Endothelial cell of umbilical vein (primary cell): ENCODE data around the gene PHEX. TPM values are rescaled to one million over a fixed set of nuclear protein-coding genes. Genes with fewer than 3 reads are reported as not detected.

Experiments
- BruUV-seq: library from RNA; stranded (reverse); fragments of 400-500 nt; replicated peaks from 2 replicates; lab custom pipeline; 2021; lab: Mats Ljungman, UMichigan
- CTCF ChIA-PET: fragments of 300-600, 350-600 bp; sonication (Branson Sonifier 250); formaldehyde crosslinking; loops from one replicate; lab custom pipeline; 2021; ENCODE audit warnings: antibody characterized with exemption, inconsistent platforms; lab: Charles Lee
- POLR2A ChIA-PET: fragments of 300-600, 350-600 bp; sonication (Branson Sonifier 250); formaldehyde crosslinking; loops from one replicate; lab custom pipeline; 2021; ENCODE audit warnings: antibody characterized with exemption, inconsistent platforms; lab: Charles Lee
- DNase-seq: peaks from one replicate; pipeline ENCODE4 v3.0.0-alpha.2; 2011; ENCODE audit warnings: low read depth, low spot score
- FAIRE-seq: peaks from 2 replicates; lab custom pipeline; 2011; peaks lifted over from hg19 to GRCh38; lab: Jason Lieb, UNC
- H2AFZ ChIP-seq: 2 replicates; pipeline ENCODE4 v1.6.0; 2012; ENCODE audit warnings: low read depth, low read length, control low read depth, inconsistent platforms
- H3K27ac ChIP-seq: 2 replicates; pipeline ENCODE4 v1.5.1; 2011; ENCODE audit warnings: low read depth, mild to moderate bottlenecking, control low read depth, low read length, moderate library complexity; ENCODE audit not compliant: insufficient read depth
- H3K27me3 ChIP-seq, 2 experiments: 2 replicates each; pipeline versions ENCODE4 v1.6.0 to v1.6.1; 2011; ENCODE audit warnings: low read length in 2 of 2, mixed read lengths in 1 of 2; ENCODE audit not compliant: control insufficient read depth in 2 of 2, insufficient read depth in 2 of 2
- H3K36me3 ChIP-seq, 2 experiments: 2 replicates in 1 of 2; 3 replicates in 1 of 2; pipeline ENCODE4 v1.5.1; 2011; ENCODE audit warnings: low read length in 2 of 2, mild to moderate bottlenecking in 1 of 2, moderate library complexity in 1 of 2; ENCODE audit not compliant: control insufficient read depth in 2 of 2, insufficient read depth in 2 of 2; ENCODE audit errors: extremely low read depth in 1 of 2
- H3K4me1 ChIP-seq: 3 replicates; pipeline ENCODE4 v1.5.1; 2011; ENCODE audit warnings: mild to moderate bottlenecking, low read length; ENCODE audit not compliant: control insufficient read depth, insufficient read depth; ENCODE audit errors: extremely low read depth
- H3K4me2 ChIP-seq: 2 replicates; pipeline ENCODE4 v1.6.1; 2011; ENCODE audit warnings: low read length, control low read depth, mixed read lengths; ENCODE audit not compliant: insufficient read depth
- H3K4me3 ChIP-seq, 3 experiments: fragments of 200-600 bp in 1 of 3; sonication (generic), shearing (Covaris generic) in 1 of 3; replicated peaks in 1 of 3; 2 replicates each; pipeline ENCODE4 v1.5.1; 2011 to 2016; ENCODE audit warnings: control low read depth in 3 of 3, low read length in 3 of 3, mild to moderate bottlenecking in 2 of 3, inconsistent platforms in 1 of 3, low read depth in 1 of 3, moderate library complexity in 1 of 3; ENCODE audit not compliant: insufficient read depth in 1 of 3
- H3K79me2 ChIP-seq: 2 replicates; pipeline ENCODE4 v1.6.0; 2012; ENCODE audit warnings: low read length, inconsistent platforms; ENCODE audit not compliant: control insufficient read depth, insufficient read depth
- H3K9ac ChIP-seq: replicated peaks from 2 replicates; pipeline ENCODE3; 2011; ENCODE audit warnings: low read length, control low read depth; ENCODE audit not compliant: insufficient read depth; ENCODE audit errors: extremely low read depth
- H3K9me1 ChIP-seq: replicated peaks from 3 replicates; pipeline ENCODE4 v1.6.0; 2011; ENCODE audit warnings: mild to moderate bottlenecking, low read length; ENCODE audit not compliant: control insufficient read depth, insufficient read depth; ENCODE audit errors: extremely low read depth
- H3K9me3 ChIP-seq: replicated peaks from 2 replicates; pipeline ENCODE4 v1.5.1; 2012; ENCODE audit warnings: low read length, inconsistent platforms; ENCODE audit not compliant: control insufficient read depth, insufficient read depth
- H4K20me1 ChIP-seq: replicated peaks from 2 replicates; pipeline ENCODE3; 2011; ENCODE audit warnings: mild to moderate bottlenecking, low read length; ENCODE audit not compliant: control insufficient read depth, insufficient read depth; ENCODE audit errors: extremely low read depth
- EZH2 ChIP-seq: IDR thresholded peaks from 2 replicates; pipeline ENCODE4 v1.6.1; 2012; ENCODE audit warnings: borderline replicate concordance, low read depth, mild to moderate bottlenecking, moderate library complexity, low read length, inconsistent platforms; ENCODE audit not compliant: severe bottlenecking
- FOS ChIP-seq: IDR thresholded peaks from 2 replicates; pipeline ENCODE4 v1.6.1; 2011; ENCODE audit warnings: mild to moderate bottlenecking, low read length, moderate library complexity, borderline replicate concordance; ENCODE audit not compliant: insufficient read depth
- GATA2 ChIP-seq: IDR thresholded peaks from 2 replicates; pipeline ENCODE4 v1.7.0; 2011; ENCODE audit warnings: low read depth, mild to moderate bottlenecking, moderate library complexity, mixed read lengths, low read length; ENCODE audit not compliant: insufficient read length, insufficient read depth
- JUN ChIP-seq: IDR thresholded peaks from 2 replicates; pipeline ENCODE4 v1.6.1; 2011; ENCODE audit warnings: borderline replicate concordance, low read depth; ENCODE audit not compliant: insufficient read length, insufficient read depth
- MYC ChIP-seq: IDR thresholded peaks from one replicate; pipeline ENCODE4 v1.6.1; 2011; ENCODE audit warnings: mild to moderate bottlenecking, low read depth, low read length
- POLR2A ChIP-seq: IDR thresholded peaks from 2 replicates; pipeline ENCODE4 v1.6.1; 2012; ENCODE audit warnings: low read depth, mild to moderate bottlenecking, control low read depth, low read length
- POLR2AphosphoS5 ChIP-seq: IDR thresholded peaks from 2 replicates; pipeline ENCODE4 v1.6.1; 2012; ENCODE audit warnings: low read depth, mild to moderate bottlenecking, control low read depth, low read length, moderate library complexity; ENCODE audit not compliant: insufficient read depth
- dilution Hi-C: fragments of 300-500 bp; cut with MboI; formaldehyde crosslinking; loops from one replicate; pipeline ENCODE4 v1.15.0; 2019; ENCODE audit warnings: low sequenced_read_pairs; ENCODE audit not compliant: extremely low pct_ligation_motif_present
- intact Hi-C: fragments of 100-400 bp; cut with micrococcal nuclease; formaldehyde crosslinking; loops from one replicate; pipeline ENCODE4 v1.10.0; 2022
- polyA plus RNA-seq, 4 experiments: library from polyadenylated mRNA; depleted of rRNA in 3 of 4; stranded (reverse) in 3 of 4; unstranded in 1 of 4; fragments of >200 nt; gene quantifications; 2 replicates each; pipeline versions ENCODE4 v1.2.1 to v1.2.3, GENCODE V29; 2011 to 2012; ENCODE audit warnings: missing spikeins in 1 of 4
- total RNA-seq: library from RNA; stranded (reverse); gene quantifications from 2 replicates; pipeline ENCODE4 v1.2.3, GENCODE V29; 2021
- TF ChIP-seq, protein P1 (sequence below), 2 donors: IDR thresholded peaks; 1 replicate in 1 of 2; 2 replicates in 1 of 2; pipeline ENCODE4 v1.5.1; 2011; ENCODE audit warnings: low read length in 2 of 2, mild to moderate bottlenecking in 2 of 2, moderate library complexity in 2 of 2, control low read depth in 1 of 2, inconsistent platforms in 1 of 2, low read depth in 1 of 2; ENCODE audit not compliant: insufficient read depth in 1 of 2; ENCODE audit errors: extremely low read depth in 1 of 2
- TF ChIP-seq, protein P2 (sequence below): IDR thresholded peaks from 2 replicates; pipeline ENCODE4 v1.6.1; 2011; ENCODE audit not compliant: insufficient read depth, insufficient read length

PHEX gene
- total and polyA plus RNA-seq, 2 donors (not counting 3 experiments of a cell fraction or from before 2014, with no cell fraction given) = 0.07 to 0.44 TPM

DNA sequence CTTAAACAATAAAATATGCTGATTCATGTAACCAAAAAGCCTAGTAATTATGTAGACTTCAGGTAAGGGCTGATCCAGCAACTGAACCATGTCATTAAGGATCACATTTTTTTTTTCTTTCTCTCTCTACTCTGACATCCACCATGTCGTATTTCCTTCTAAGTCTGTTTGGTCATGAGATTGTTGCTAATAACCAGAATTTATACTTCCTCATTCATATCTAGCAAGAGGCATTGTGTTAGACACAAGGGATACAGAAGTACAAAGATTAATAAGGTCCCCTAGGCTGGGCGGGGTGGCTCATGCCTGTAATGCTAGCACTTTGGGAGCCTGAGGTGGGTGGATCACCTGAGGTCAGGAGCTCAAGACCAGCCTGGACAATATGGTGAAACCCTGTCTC is 24.1 kb downstream of the PHEX start:
- Histone ChIP-seq H2AFZ (no peak overlapping the region), H3K79me2 (no peaks in the 10 kb centered on the region), H3K9ac (no peak overlapping the region), H4K20me1 (no peaks in the 10 kb centered on the region), H3K9me3 (no peaks in the 10 kb centered on the region), H3K36me3 (no peaks in the 10 kb centered on the region), H3K9me1 (no peaks in the 10 kb centered on the region), H3K27ac (no peak overlapping the region), H3K27me3 (no peaks in the 10 kb centered on the region), H3K4me1 (no peaks in the 10 kb centered on the region), H3K4me2 (no peak overlapping the region), H3K4me3 (no peak overlapping the region)
- dilution Hi-C loops (no loop called here), intact Hi-C loops (no loop called here)
- POLR2A ChIA-PET = no interaction called here
- FAIRE-seq (no peak), DNase-seq (no peak)
- CTCF ChIA-PET = interaction anchor here (1.5 kb wide), 1 partner anchor 25 kb away, joined by 3 read pairs; no protein-coding TSS in a partner anchor
- TF ChIP-seq, protein P1, sequence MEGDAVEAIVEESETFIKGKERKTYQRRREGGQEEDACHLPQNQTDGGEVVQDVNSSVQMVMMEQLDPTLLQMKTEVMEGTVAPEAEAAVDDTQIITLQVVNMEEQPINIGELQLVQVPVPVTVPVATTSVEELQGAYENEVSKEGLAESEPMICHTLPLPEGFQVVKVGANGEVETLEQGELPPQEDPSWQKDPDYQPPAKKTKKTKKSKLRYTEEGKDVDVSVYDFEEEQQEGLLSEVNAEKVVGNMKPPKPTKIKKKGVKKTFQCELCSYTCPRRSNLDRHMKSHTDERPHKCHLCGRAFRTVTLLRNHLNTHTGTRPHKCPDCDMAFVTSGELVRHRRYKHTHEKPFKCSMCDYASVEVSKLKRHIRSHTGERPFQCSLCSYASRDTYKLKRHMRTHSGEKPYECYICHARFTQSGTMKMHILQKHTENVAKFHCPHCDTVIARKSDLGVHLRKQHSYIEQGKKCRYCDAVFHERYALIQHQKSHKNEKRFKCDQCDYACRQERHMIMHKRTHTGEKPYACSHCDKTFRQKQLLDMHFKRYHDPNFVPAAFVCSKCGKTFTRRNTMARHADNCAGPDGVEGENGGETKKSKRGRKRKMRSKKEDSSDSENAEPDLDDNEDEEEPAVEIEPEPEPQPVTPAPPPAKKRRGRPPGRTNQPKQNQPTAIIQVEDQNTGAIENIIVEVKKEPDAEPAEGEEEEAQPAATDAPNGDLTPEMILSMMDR (IDR thresholded peaks at IDR 0.05; ENCODE audit: extremely low read depth in 1 of 2, insufficient read depth in 1 of 2, low read depth in 1 of 2, low read length in 2 of 2) = no peak
- TF ChIP-seq FOS (no peak), MYC (no peak), POLR2AphosphoS5 (no peak)
- no TSS peak for BruUV-seq

DNA sequence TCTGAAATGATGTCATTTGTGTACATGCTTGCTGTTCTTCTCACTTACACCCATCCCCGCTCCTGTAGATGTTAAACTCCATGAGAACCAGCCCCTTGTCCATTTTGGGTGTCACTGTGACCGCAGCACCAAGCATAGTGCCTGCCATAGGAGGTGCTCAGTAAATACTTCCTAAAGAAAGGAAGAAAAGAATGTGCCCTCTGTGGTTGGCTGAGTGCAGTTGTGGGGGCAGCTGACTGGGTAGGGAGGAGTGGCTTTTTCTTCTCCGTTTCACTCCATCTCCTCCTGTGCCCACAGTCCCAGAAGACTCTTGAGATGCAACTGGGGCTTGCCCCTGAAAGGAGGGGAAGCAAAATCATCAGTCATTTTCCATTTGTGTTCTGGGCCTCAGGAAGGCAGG is 25.5 kb downstream of the PHEX start:
- no peaks in the 10 kb centered on the region for H3K9me1 ChIP-seq
- no peak overlapping the region for H2AFZ ChIP-seq
- ChIA-PET CTCF (no interaction called here), POLR2A (no interaction called here)
- H3K9ac ChIP-seq = no peak overlapping the region
- no peaks in the 10 kb centered on the region for H3K79me2 ChIP-seq
- FAIRE-seq (no peak), DNase-seq (no peak)
- TF ChIP-seq POLR2AphosphoS5 (no peak), JUN (no peak), GATA2 (no peak), EZH2 (no peak), POLR2A (no peak), FOS (no peak), MYC (no peak)
- TF ChIP-seq, protein P2, sequence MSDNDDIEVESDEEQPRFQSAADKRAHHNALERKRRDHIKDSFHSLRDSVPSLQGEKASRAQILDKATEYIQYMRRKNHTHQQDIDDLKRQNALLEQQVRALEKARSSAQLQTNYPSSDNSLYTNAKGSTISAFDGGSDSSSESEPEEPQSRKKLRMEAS = no peak
- TF ChIP-seq, protein P1 (IDR thresholded peaks at IDR 0.05; ENCODE audit: extremely low read depth in 1 of 2, insufficient read depth in 1 of 2, low read depth in 1 of 2, low read length in 2 of 2) = no peak
- H3K27ac ChIP-seq = no peak overlapping the region
- intact Hi-C loops (no loop called here), dilution Hi-C loops (no loop called here)
- no peak overlapping the region for H3K4me2 ChIP-seq
- H3K4me3 ChIP-seq = no peak overlapping the region
- H4K20me1 ChIP-seq = no peaks in the 10 kb centered on the region
- H3K36me3 ChIP-seq = no peaks in the 10 kb centered on the region
- no peaks in the 10 kb centered on the region for H3K27me3 ChIP-seq
- H3K4me1 ChIP-seq = no peaks in the 10 kb centered on the region
- H3K9me3 ChIP-seq = no peaks in the 10 kb centered on the region
- BruUV-seq = no TSS peak
